Measurements from ENCODE around the gene MBD5.

- TF ChIP-seq, protein P1, sequence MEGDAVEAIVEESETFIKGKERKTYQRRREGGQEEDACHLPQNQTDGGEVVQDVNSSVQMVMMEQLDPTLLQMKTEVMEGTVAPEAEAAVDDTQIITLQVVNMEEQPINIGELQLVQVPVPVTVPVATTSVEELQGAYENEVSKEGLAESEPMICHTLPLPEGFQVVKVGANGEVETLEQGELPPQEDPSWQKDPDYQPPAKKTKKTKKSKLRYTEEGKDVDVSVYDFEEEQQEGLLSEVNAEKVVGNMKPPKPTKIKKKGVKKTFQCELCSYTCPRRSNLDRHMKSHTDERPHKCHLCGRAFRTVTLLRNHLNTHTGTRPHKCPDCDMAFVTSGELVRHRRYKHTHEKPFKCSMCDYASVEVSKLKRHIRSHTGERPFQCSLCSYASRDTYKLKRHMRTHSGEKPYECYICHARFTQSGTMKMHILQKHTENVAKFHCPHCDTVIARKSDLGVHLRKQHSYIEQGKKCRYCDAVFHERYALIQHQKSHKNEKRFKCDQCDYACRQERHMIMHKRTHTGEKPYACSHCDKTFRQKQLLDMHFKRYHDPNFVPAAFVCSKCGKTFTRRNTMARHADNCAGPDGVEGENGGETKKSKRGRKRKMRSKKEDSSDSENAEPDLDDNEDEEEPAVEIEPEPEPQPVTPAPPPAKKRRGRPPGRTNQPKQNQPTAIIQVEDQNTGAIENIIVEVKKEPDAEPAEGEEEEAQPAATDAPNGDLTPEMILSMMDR (conservative IDR thresholded peaks at IDR 0.05 in 1 of 2, IDR thresholded peaks at IDR 0.05 in 1 of 2; ENCODE audit: extremely low read depth in 1 of 2, insufficient read depth in 1 of 2, low read depth in 1 of 2, low read length in 2 of 2): no peak
- TF ChIP-seq EZH2 (IDR thresholded peaks at IDR 0.05; ENCODE audit: borderline replicate concordance, low read length): no peak
These were observed 339.8 kb downstream of the MBD5 start for GRCh38 chr2:148360662-148361061.

Measured in mammary epithelial cell (primary cell).